A549 (cell line): ENCODE results near the gene VRK2. TPM values are rescaled to one million over a fixed set of nuclear protein-coding genes. Genes with fewer than 3 reads are reported as not detected.
"Not testable (repeated sequence)": the region's sequence is repeated elsewhere in the genome, so short reads cannot be mapped to it uniquely, and the experiment has no call there.

Experiments
- ATAC-seq, 2 experiments: fragments of 200-7000 bp in 1 of 2; fragments of >200 bp in 1 of 2; cut with Nextera tagmentation in 1 of 2; cut with Tn5 transposase in 1 of 2; 3 replicates each; pipeline versions ENCODE4 v1.8.0 to v1.9.1; 2018 to 2020; ENCODE audit warnings: mild to moderate bottlenecking in 1 of 2, moderate library complexity in 1 of 2
- CTCF ChIA-PET: fragments of 300-600 bp; sonication (Branson Sonifier 250); formaldehyde crosslinking; extraction: SDS; loops from one replicate; lab custom pipeline; 2021; ENCODE audit warnings: antibody characterized with exemption, inconsistent platforms; lab: Yijun Ruan, JAX
- POLR2A ChIA-PET: fragments of 350-600 bp; formaldehyde crosslinking; extraction: SDS; loops from one replicate; lab custom pipeline; 2021; ENCODE audit warnings: antibody characterized with exemption, inconsistent platforms; lab: Yijun Ruan, JAX
- DNase-seq, 2 experiments: peaks; one replicate each; pipeline versions ENCODE4 v3.0.0 to v3.0.0-alpha.2; 2011 to 2016; ENCODE audit warnings: low read depth in 1 of 2, low spot score in 1 of 2
- FAIRE-seq: peaks from 2 replicates; lab custom pipeline; 2011; peaks lifted over from hg19 to GRCh38; lab: Jason Lieb, UNC
- H3K27ac ChIP-seq, 2 experiments: fragments of >200 bp; sonication (Bioruptor Twin); formaldehyde crosslinking; 3 replicates each; pipeline ENCODE4 v1.5.1; 2016 to 2017
- H3K4me1 ChIP-seq: fragments of >200 bp; sonication (Bioruptor Twin); formaldehyde crosslinking; 3 replicates; pipeline ENCODE4 v1.6.1; 2016
- H3K4me2 ChIP-seq: fragments of >200 bp; sonication (Bioruptor Twin); formaldehyde crosslinking; 3 replicates; pipeline ENCODE4 v1.6.1; 2016
- H3K4me3 ChIP-seq: fragments of >200 bp; sonication (Bioruptor Twin); formaldehyde crosslinking; 3 replicates; pipeline ENCODE4 v1.5.1; 2016
- H3K9me3 ChIP-seq: fragments of >200 bp; sonication (Bioruptor Twin); formaldehyde crosslinking; 3 replicates; pipeline ENCODE4 v1.6.1; 2016
- CTCF ChIP-seq: fragments of >200 bp; sonication (Bioruptor Twin); formaldehyde crosslinking; IDR thresholded peaks from 3 replicates; pipeline ENCODE4 v1.5.1; 2016
- E2F6 ChIP-seq: IDR thresholded peaks from 2 replicates; pipeline ENCODE4 v1.6.1; 2012; ENCODE audit warnings: low read depth, borderline replicate concordance
- EHF ChIP-seq: fragments of 250-450 bp; sonication (Bioruptor Pico); IDR thresholded peaks from 2 replicates; pipeline ENCODE4 v1.5.0; 2020; ENCODE audit warnings: mild to moderate bottlenecking
- FOSB ChIP-seq: fragments of 250-450 bp; sonication (Bioruptor Pico); IDR thresholded peaks from 2 replicates; pipeline ENCODE4 v1.5.0; 2020; ENCODE audit warnings: mild to moderate bottlenecking, moderate library complexity
- FOSL2 ChIP-seq, 2 experiments: fragments of 450-650 bp in 1 of 2; fragments of >200 bp in 1 of 2; sonication (Bioruptor Twin) in 1 of 2; formaldehyde crosslinking; IDR thresholded peaks; 2 replicates each; pipeline versions ENCODE4 v1.5.0 to v1.6.1; 2016 to 2020; ENCODE audit warnings: mild to moderate bottlenecking in 1 of 2, moderate library complexity in 1 of 2
- FOXS1 ChIP-seq: fragments of 250-450 bp; sonication (Bioruptor Pico); IDR thresholded peaks from 2 replicates; pipeline ENCODE4 v1.5.0; 2020; ENCODE audit warnings: mild to moderate bottlenecking, moderate library complexity
- JUNB ChIP-seq: fragments of >200 bp; sonication (Bioruptor Twin); formaldehyde crosslinking; IDR thresholded peaks from 2 replicates; pipeline ENCODE4 v1.6.1; 2016
- KDM1A ChIP-seq: fragments of 200-600 bp; sonication (generic); IDR thresholded peaks from 2 replicates; pipeline ENCODE4 v1.6.1; 2016; ENCODE audit warnings: low read depth, mild to moderate bottlenecking
- KDM5A ChIP-seq: fragments of 200-600 bp; sonication (generic); IDR thresholded peaks from 2 replicates; pipeline ENCODE4 v1.6.1; 2016; ENCODE audit warnings: antibody characterized with exemption, mild to moderate bottlenecking
- MAZ ChIP-seq: fragments of 150-350 bp; IDR thresholded peaks from 2 replicates; pipeline ENCODE4 v1.6.1; 2014; ENCODE audit warnings: antibody characterized with exemption, low read depth, low read length, borderline replicate concordance
- NR3C1 ChIP-seq: fragments of >200 bp; sonication (Bioruptor Twin); formaldehyde crosslinking; IDR thresholded peaks from 3 replicates; pipeline ENCODE4 v1.6.1; 2017
- RARB ChIP-seq: fragments of 250-450 bp; sonication (Bioruptor Pico); IDR thresholded peaks from 2 replicates; pipeline ENCODE4 v1.8.0; 2021; ENCODE audit warnings: mild to moderate bottlenecking, moderate library complexity
- SMC3 ChIP-seq: fragments of >200 bp; sonication (Bioruptor Twin); formaldehyde crosslinking; IDR thresholded peaks from 3 replicates; pipeline ENCODE4 v1.6.1; 2018; ENCODE audit warnings: inconsistent platforms
- ZC3H11A ChIP-seq: fragments of 450-650 bp; IDR thresholded peaks from 2 replicates; pipeline ENCODE4 v1.6.1; 2014; ENCODE audit warnings: antibody characterized with exemption, mild to moderate bottlenecking
- WGBS: methylation state at CpG from one replicate; pipeline ENCODE4 v1.1.6; 2017; ENCODE audit errors: missing lambda C conversion rate; 5-methylcytosine and 5-hydroxymethylcytosine counted together
- polyA plus RNA-seq, 4 experiments: library from polyadenylated mRNA; depleted of rRNA in 3 of 4; stranded (reverse); fragments of >200 nt; fragmentation: RNase III in 1 of 4; extraction: RNeasy Plus Mini Kit Qiagen cat#74134 plus additional on column Dnase treatment in 1 of 4; gene quantifications; 2 replicates in 3 of 4; 3 replicates in 1 of 4; pipeline ENCODE4 v1.2.3, GENCODE V29; 2011 to 2017
- TF ChIP-seq, protein P1 (sequence below): fragments of 450-650 bp; IDR thresholded peaks from 2 replicates; pipeline ENCODE4 v1.6.1; 2014; ENCODE audit warnings: antibody characterized with exemption
- TF ChIP-seq, protein P2 (sequence below): fragments of >200 bp; sonication (Bioruptor Twin); formaldehyde crosslinking; IDR thresholded peaks from 3 replicates; pipeline ENCODE4 v1.6.1; 2016

VRK2 gene
- polyA plus RNA-seq, 2 of the 4 experiments (the other 2 are of a cell fraction) = 19.4 to 80.9 TPM

GRCh38 chr2:58140508-58141072, 94.0 kb downstream of the VRK2 start:
- Histone ChIP-seq H3K9me3 (no peaks in the 10 kb centered on the region), H3K4me3 (no peak overlapping the region), H3K4me1 (peaks cover 8% of the 10 kb centered on the region; the same call in 2 of the 3 replicates), H3K4me2 (no peak overlapping the region)
- POLR2A ChIA-PET = no interaction called here
- CTCF ChIA-PET = interaction anchor here (1.4 kb wide), 2 partner anchors 235 to 307 kb away, joined by 3 to 4 read pairs; no protein-coding TSS in a partner anchor
- TF ChIP-seq CTCF (no peak), FOSL2 (IDR thresholded peaks at IDR 0.05) (no peak), FOSL2 (CRISPR knock-in tag; IDR thresholded peaks at IDR 0.05) (no peak), EHF (CRISPR knock-in tag) (no peak), NR3C1 (no peak), FOXS1 (CRISPR knock-in tag) (no peak), SMC3 (no peak)
- TF ChIP-seq, all 56 proteins: peak for 0
- DNase-seq (no peak), ATAC-seq (no peak), FAIRE-seq (no peak)
- WGBS = 90% methylated on average over 3 of the region's 3 CpGs
- H3K27ac ChIP-seq = no peak overlapping the region

DNA sequence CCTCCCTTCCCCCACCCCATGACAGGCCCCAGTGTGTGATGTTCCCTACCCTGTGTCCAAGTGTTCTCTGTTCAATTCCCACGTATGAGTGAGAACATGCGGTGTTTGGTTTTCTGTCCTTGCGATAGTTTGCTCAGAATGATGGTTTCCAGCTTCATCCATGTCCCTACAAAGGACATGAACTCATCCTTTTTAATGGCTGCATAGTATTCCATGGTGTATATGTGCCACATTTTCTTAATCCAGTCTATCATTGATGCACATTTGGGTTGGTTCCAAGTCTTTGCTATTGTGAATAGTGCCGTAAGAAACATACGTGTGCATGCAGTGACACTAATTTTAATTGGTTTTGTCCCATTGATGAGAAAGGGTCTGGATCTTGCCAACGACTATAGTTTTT, 99.2 kb downstream of the VRK2 start:
- not testable (repeated sequence) for ATAC-seq, H3K4me3 ChIP-seq, H3K4me2 ChIP-seq, DNase-seq, H3K9me3 ChIP-seq, H3K27ac ChIP-seq, FAIRE-seq
- H3K4me1 ChIP-seq = peaks cover 10% of the 10 kb centered on the region; the same call in 2 of the 3 replicates
- 98% methylated on average over 6 of the region's 6 CpGs for WGBS
- CTCF ChIA-PET = interaction anchor here (0.6 to 1.3 kb wide), 3 partner anchors 72 to 233 kb away, joined by 3 read pairs; no protein-coding TSS in a partner anchor
- POLR2A ChIA-PET = interaction anchor here (1.5 kb wide), 1 partner anchor 14 kb away, joined by 3 read pairs; no protein-coding TSS in a partner anchor

DNA sequence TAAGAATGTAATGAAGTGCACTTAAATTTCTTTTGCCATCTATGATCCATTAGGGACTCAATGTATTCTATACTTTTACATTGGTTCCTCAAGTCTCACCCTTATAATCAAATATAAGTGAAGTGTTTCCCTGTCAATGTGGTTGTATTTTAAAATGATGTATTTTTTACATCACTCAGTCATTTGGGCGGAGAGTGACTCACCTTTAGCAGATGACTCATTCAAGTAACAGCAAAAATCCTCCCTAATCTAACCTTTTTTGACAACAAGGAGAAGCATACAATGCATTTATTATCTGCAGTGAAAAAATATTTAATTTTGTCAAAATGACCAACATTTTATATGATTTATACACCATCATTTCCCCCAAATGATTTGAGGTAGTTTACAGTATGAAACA, 100.1 kb downstream of the VRK2 start:
- DNase-seq (peak in 1 of 2 experiments; percentile 29), ATAC-seq (peak; percentile 65 to 66; a peak in 3 of 6 replicates), FAIRE-seq (no peak)
- peaks cover 10% of the 10 kb centered on the region; the same call in 2 of the 3 replicates for H3K4me1 ChIP-seq
- WGBS = 9% methylated on average over 1 of the region's 1 CpG
- H3K4me3 ChIP-seq = no peak overlapping the region
- no peaks in the 10 kb centered on the region for H3K9me3 ChIP-seq
- POLR2A ChIA-PET = no interaction called here
- H3K27ac ChIP-seq = no peak overlapping the region
- CTCF ChIA-PET = no interaction called here
- TF ChIP-seq KDM1A (no peak), ZC3H11A (no peak), CTCF (no peak), JUNB (peak; percentile 70; the same call in 1 of the 2 replicates), E2F6 (no peak), FOSB (CRISPR knock-in tag) (no peak), KDM5A (no peak), MAZ (no peak), SMC3 (no peak), FOSL2 (IDR thresholded peaks at IDR 0.05) (peak; percentile 82), FOSL2 (CRISPR knock-in tag; IDR thresholded peaks at IDR 0.05) (peak; percentile 96), RARB (CRISPR knock-in tag) (no peak)
- TF ChIP-seq, protein P1, sequence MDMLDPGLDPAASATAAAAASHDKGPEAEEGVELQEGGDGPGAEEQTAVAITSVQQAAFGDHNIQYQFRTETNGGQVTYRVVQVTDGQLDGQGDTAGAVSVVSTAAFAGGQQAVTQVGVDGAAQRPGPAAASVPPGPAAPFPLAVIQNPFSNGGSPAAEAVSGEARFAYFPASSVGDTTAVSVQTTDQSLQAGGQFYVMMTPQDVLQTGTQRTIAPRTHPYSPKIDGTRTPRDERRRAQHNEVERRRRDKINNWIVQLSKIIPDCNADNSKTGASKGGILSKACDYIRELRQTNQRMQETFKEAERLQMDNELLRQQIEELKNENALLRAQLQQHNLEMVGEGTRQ = no peak
- TF ChIP-seq, protein P2, sequence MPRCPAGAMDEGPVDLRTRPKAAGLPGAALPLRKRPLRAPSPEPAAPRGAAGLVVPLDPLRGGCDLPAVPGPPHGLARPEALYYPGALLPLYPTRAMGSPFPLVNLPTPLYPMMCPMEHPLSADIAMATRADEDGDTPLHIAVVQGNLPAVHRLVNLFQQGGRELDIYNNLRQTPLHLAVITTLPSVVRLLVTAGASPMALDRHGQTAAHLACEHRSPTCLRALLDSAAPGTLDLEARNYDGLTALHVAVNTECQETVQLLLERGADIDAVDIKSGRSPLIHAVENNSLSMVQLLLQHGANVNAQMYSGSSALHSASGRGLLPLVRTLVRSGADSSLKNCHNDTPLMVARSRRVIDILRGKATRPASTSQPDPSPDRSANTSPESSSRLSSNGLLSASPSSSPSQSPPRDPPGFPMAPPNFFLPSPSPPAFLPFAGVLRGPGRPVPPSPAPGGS = no peak
- H3K4me2 ChIP-seq = no peak overlapping the region
